SU-DHL-6 (cell line): ENCODE data around the gene DRC3.

ENCODE experiments used
- EZH2phosphoT487 ChIP-seq: fragments of 200-600 bp; sonication (generic), shearing (Covaris generic); conservative IDR thresholded peaks from 2 replicates; pipeline ENCODE4 v1.6.1; 2018; ENCODE audit warnings: mild to moderate bottlenecking, antibody characterized with exemption, low read length, moderate library complexity, mixed read lengths
- TF ChIP-seq, protein P1 (sequence below): fragments of 200-600 bp; sonication (generic); IDR thresholded peaks from one replicate; pipeline ENCODE4 v1.5.1; 2017; ENCODE audit warnings: antibody characterized with exemption, mild to moderate bottlenecking, low read length, moderate library complexity; ENCODE audit not compliant: insufficient read depth, poor library complexity, severe bottlenecking

DNA sequence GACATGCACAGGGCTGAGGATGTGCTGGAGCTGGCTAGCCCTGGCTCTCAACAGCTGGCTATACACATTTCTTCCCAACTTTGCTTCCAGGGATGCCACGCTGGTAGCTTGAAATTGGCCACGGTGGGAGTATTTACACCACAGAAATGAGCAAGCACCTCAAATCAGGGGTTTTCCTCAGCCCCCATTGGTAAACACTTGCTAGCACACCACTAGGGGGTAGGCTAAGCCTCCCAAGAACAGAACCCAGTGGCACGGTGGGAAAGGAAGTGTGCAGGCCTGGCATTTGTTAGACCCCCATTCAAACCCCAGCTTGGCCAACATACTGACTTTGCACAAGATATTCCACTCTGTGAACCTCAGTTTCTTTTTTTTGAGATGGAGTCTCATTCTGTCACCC lies 12.9 kb downstream of the DRC3 start:
- no peak for TF ChIP-seq EZH2phosphoT487
- TF ChIP-seq, protein P1, sequence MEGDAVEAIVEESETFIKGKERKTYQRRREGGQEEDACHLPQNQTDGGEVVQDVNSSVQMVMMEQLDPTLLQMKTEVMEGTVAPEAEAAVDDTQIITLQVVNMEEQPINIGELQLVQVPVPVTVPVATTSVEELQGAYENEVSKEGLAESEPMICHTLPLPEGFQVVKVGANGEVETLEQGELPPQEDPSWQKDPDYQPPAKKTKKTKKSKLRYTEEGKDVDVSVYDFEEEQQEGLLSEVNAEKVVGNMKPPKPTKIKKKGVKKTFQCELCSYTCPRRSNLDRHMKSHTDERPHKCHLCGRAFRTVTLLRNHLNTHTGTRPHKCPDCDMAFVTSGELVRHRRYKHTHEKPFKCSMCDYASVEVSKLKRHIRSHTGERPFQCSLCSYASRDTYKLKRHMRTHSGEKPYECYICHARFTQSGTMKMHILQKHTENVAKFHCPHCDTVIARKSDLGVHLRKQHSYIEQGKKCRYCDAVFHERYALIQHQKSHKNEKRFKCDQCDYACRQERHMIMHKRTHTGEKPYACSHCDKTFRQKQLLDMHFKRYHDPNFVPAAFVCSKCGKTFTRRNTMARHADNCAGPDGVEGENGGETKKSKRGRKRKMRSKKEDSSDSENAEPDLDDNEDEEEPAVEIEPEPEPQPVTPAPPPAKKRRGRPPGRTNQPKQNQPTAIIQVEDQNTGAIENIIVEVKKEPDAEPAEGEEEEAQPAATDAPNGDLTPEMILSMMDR, result peak; percentile 11
